ELR (cell line): Measurements from ENCODE around the gene CCDC9.

Experiments
- DNase-seq: peaks from one replicate; pipeline ENCODE4 v3.0.0-alpha.2; 2015; ENCODE audit warnings: low read depth

Gene CCDC9

DNA sequence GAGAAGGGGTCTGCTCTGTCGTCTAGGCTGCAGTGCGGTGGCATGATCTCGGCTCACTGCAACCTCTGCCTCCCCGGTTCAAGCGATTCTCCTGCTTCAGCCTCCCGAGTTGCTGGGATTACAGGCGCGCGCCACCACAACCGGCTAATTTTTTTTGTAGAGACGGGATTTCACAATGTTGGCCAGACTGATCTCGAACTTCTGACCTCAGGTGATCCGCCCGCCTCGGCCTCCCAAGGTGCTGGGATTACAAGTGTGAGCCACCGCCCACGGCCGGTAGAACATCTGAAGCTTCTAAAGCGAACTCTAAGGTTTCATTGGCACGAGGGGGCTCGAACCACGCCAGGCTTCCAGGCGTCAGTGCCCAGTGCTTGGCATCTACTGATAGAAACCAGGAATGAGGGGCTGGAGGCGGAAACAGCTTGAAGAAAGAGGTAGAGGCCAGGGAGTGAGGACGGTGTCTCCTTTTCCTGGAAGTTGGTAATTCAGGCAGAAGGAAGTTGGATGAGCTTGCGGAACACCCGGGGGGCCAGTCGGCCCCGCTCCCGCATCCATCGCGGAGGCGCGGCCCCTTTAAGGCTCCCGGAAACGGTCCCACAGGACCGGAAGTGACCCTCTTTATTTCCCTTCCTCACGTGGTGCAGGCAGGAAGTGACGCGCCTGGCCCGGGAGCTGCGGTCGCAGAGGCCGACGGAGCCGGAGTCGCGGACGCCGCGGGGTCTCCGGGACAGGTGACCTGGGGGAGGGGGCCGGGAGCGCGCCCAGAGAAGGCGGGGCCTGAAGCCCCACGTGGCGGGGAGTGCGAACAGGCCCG, at the start of gene CCDC9:
TSS of gene CCDC9 (plus strand) at position 647 of the 814 bp plus-strand sequence. CDS start 1,876 bp downstream, outside the sequence.
- DNase-seq, result peak; percentile 96

DNA sequence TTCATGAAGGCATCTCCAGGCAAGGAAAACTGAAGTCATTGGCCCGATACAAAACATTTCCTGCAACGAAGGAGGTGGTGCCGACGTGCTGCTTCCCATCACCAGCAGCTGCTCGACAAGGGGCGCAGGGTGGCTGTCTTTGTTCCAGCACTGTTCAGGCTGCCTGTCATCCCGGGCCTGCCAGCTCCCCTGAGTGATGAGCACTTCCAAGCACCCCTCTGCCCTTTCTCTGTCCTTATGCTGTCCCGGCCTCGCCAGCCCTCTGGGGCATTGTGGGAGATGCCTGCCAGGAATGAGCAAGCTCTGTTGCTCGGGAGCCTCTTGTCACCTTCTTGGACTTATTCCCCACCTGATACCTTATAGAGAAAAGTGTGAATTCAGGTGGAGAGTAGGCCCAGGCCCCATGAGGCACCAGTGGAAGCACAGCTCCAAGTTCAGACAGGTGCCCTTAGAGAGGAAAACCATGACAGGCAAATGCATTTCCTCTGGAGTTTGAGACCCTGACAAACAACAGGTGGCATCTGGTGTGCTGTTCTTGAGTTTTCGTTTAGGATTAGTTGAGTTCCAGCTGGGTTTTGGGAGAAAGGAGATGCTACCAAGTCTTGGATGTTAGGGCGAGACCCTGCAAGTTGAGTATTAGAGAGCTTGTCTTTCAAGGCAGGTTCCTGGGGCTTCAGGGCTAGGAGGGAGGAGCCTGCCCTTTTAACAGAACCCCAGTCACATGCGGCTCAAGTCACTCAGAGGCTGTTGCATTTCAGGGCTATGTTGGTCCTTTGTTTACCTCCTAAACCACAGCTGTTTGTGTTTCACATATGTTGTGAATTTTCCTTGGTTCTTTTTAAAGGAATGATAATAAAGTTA, 46.8 kb upstream of the CCDC9 start:
- DNase-seq, result no peak

- DNase-seq, result no peak
Observed at GRCh38 chr19:47210180-47210490, 46.2 kb upstream of the CCDC9 start.

GRCh38 chr19:47210689-47211316, 45.5 kb upstream of the CCDC9 start:
- DNase-seq, result peak; percentile 83

DNA sequence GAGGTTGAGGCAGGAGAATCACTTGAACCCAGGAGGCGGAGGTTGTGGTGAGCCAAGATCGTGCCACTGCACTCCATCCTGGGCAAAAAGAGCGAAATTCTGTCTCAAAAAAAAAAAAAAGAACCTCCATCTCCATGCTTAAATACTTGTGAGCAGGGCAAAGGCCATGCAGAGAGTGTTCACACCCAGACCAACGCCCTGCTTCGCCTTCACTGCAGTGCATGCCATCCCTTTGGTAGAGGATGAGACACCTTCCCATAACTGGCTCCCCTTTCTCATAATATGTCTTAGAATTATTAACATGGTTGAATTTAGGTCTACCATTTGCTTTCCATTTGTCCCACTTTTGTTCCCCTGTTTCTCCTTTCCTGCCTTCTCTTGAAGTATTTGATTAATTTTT, 40.7 kb upstream of the CCDC9 start:
- no peak for DNase-seq

- DNase-seq, result no peak
Observed at GRCh38 chr19:47221080-47221841, 35.1 kb upstream of the CCDC9 start.

DNA sequence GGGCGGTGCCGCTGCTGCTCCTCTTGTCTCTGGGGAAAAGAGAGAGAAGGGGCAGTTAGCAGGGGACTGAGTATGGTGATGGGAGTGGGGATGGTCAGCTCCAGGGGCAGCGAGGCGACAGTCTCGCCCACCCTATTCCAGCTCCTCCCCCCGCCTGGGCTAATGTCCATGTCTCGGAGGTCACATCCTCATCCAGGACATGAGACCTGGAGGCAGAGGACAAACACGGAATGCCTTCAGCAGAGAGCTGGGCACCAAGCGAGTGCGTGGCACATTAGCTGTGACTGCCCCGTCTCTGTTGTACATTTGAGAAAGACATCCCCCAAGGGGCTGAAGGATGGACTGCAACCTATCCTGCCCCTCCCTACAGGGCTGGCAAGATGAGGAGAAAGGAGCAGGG, 34.4 kb upstream of the CCDC9 start:
- DNase-seq, result no peak

GRCh38 chr19:47225746-47226425, 30.4 kb upstream of the CCDC9 start:
- DNase-seq, result peak; percentile 88

DNA sequence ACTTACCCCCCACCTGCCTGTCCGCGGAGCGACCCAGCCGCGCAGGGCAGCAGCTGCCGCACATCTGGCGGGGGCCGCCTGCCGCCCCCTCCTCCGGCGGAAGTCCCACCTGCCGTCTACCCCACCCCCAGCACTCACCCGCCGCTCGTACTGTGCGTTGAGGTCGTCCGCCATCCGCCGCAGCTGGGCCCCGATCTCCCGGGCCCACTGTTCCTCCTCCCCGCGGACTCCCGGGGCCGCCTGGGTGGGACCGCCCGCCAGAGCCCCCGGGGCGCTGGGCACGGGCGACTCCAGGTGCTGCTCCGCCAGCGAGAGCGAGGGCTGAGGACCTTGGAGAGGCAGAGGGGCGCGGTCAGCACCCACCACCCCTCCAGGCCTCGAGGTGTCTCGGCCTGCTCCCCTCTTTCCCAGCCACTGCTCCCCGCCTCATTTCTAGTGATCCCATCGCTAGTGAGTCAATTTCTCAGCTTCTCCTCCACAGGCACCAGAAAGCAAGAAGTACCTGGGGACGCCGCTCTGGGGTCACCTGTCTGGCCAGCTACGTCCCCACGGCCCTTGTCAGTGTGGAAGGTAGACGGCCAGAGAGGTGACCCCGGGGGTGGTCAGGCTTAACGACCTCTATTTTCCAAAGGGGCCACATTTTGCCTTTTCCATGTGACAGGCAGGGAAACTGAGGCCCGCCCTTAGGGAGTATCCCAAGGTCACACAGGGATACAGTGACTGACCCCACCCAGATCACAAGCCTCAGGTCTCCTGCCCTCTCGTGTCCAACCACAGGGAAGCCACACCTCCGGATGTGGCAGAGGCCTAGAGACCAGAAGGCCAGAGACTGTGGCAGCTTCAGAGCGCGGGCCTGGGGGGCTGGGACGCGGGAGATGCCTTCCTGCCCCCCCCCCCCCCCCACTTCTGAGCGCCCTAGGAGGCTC, 29.6 kb upstream of the CCDC9 start:
- peak; percentile 81 for DNase-seq

DNA sequence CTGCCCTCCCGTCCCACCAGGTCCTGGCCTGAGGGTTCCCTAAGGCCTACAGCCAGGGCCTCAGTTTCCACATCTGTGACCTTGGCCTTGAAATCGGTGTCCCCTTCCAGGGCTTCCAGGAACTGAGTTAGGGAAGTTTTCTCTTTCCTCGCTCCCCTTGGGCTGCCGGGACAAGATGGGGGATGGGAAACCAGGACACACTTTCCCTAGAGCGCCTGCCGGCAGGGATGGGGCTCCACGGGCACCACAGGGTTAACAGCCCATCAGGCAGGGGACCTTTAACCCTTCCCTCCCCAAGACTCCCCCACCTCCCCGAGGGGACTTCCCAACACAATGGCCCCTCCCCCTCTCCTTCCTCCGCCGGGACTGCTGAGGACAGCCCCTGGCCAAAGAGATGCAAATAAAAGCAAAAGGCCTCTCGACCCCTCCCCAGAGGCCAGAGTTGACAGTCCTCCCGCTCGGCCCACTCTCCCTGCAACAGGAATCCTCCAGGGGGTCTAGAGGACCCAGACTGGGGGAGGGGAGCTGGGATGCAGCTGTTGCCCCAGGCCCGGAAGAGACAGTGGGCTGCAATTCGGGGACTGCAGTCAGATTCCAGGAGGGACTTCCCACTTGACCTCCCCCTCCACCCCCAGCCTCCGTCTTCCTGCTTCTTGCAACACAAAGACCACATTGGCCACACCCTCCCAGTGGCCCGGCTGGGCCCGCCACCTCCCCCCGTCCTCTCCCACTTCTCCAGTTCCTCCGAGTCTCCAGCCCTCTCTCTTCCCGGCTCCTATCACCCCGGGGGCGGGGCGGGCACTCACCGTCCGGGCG, 28.8 kb upstream of the CCDC9 start:
- peak; percentile 91 for DNase-seq

- peak; percentile 58 for DNase-seq
Observed at GRCh38 chr19:47228168-47228936, 28.0 kb upstream of the CCDC9 start.

- peak; percentile 9 for DNase-seq
Observed at GRCh38 chr19:47228937-47229675, 27.2 kb upstream of the CCDC9 start.

DNA sequence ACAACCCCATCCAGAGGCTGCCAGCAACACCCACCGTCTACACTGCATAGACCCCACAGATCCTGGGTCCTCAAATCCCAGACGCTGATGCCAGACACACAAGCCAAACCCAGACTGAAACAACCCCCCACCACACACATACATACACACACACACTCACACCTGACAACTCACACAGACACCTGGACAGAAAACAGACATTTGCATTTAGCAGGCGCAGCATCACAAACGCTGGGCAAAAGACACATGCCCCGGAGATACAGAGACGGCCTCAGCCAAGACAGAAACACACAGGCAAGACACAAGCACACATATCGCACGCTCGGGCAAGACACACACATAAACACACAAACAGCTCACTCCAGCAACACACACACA, 26.7 kb upstream of the CCDC9 start:
- peak; percentile 24 for DNase-seq

DNA sequence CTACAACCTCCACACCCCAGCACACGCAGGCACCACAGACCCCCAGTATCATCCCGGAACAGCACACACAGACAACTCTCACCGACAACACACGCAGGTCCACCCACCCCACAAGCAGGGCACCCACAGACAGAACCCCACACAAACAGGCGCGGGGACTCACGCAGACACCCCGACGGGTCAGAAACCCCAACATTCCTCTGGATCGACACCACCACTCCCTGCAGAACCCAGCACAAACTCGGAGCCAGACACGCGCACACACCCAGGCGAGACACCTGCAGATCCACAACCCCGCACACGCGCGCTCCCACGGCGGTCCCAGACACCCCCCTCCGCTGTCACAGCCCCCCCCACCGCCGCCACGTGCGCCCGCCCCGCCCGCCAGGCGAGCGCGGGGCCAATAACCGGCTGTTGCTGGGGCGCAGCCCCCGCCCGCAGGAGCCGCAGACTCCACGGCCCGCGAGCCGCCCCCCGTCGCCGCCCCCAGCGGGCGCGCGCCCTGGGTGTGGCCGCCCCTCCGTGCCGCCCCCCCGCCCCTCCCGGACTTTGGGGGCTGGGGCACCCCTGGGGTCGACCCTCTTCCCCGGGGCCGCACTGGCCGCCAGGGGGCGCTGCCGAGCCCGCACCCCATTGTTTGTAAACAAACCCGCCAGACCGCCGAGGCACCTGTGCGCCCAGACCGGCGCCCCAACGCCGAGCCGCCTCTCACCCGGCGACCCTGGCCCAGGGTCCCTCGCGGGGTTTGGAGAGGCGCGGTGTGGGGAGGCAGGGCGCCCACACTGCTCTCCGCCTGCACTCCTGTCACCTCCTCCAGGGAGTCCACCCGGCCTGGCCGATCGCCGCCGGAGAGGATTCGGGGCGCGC, 26.0 kb upstream of the CCDC9 start:
- peak; percentile 50 for DNase-seq

- no peak for DNase-seq
Observed at GRCh38 chr19:47230921-47231214, 25.5 kb upstream of the CCDC9 start, which contains the start of gene BBC3. BBC3 (minus strand) TSS chr19:47231199; CDS start chr19:47228431, 2,768 bp downstream.

GRCh38 chr19:47231215-47232054, 24.9 kb upstream of the CCDC9 start:
- peak; percentile 77 for DNase-seq
